T-helper 1 cell treated with Interleukin-12 subunit alpha and Interleukin-12 subunit beta and Interleukin-4 antibody, amounts not matched to agents 30 μg/mL and 1 μg/mL, for 36 hours (primary cell): Measurements from ENCODE around the gene PABPN1.

ENCODE experiments used
- H3K27ac Mint-ChIP-seq: one replicate; pipeline ENCODE4 v1.8.0; 2021; ENCODE audit warnings: mild to moderate bottlenecking, mixed read lengths
- H3K27me3 Mint-ChIP-seq: one replicate; pipeline ENCODE4 v1.8.0; 2021; ENCODE audit warnings: low read depth, mixed read lengths
- H3K36me3 Mint-ChIP-seq: one replicate; pipeline ENCODE4 v1.8.0; 2021; ENCODE audit warnings: low read depth, mixed read lengths
- H3K4me1 Mint-ChIP-seq: one replicate; pipeline ENCODE4 v1.8.0; 2021; ENCODE audit warnings: low read depth, mixed read lengths
- H3K4me3 Mint-ChIP-seq: one replicate; pipeline ENCODE4 v1.8.0; 2021; ENCODE audit warnings: mild to moderate bottlenecking, moderate library complexity, mixed read lengths
- H3K9me3 Mint-ChIP-seq: one replicate; pipeline ENCODE4 v1.8.0; 2021; ENCODE audit warnings: mixed read lengths

The PABPN1 gene

DNA sequence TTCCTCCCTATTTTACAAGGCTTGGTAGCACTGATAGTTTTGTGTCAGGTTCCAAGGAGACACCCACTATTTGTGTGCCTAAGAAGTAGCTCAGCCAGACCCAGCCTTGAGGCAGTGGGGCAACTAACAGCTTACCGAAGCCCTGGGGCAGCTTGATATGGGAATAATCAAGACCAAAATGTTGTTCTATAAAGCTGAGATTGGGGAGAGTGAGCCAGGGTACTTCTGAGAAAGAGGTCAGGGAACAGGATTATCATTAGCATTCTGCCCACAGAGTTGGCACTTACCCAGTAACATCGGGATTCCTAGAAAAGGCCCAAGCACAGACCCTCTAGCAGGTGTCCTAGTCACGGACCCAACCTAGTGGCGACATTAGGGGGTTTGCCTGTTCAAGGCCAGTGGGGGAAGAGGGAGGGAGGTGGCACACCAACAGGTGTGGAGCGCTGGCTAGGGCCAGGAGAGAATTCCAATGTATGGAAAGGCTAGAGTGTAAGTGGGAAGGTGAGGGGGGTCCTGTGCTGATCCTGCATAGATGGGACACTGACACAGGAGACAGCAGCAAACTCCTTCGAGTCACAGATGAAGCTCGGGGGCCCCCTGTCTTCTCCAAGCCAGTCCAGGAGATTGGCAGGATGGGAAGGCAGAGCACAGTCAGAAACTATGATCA is 23.5 kb upstream of the PABPN1 start:
- no peaks in the 10 kb centered on the region for H3K27me3 Mint-ChIP-seq
- no peaks in the 10 kb centered on the region for H3K9me3 Mint-ChIP-seq
- H3K4me3 Mint-ChIP-seq = no peak overlapping the region
- no peak overlapping the region for H3K27ac Mint-ChIP-seq
- peaks cover 7% of the 10 kb centered on the region for H3K36me3 Mint-ChIP-seq
- peaks cover 22% of the 10 kb centered on the region for H3K4me1 Mint-ChIP-seq

DNA sequence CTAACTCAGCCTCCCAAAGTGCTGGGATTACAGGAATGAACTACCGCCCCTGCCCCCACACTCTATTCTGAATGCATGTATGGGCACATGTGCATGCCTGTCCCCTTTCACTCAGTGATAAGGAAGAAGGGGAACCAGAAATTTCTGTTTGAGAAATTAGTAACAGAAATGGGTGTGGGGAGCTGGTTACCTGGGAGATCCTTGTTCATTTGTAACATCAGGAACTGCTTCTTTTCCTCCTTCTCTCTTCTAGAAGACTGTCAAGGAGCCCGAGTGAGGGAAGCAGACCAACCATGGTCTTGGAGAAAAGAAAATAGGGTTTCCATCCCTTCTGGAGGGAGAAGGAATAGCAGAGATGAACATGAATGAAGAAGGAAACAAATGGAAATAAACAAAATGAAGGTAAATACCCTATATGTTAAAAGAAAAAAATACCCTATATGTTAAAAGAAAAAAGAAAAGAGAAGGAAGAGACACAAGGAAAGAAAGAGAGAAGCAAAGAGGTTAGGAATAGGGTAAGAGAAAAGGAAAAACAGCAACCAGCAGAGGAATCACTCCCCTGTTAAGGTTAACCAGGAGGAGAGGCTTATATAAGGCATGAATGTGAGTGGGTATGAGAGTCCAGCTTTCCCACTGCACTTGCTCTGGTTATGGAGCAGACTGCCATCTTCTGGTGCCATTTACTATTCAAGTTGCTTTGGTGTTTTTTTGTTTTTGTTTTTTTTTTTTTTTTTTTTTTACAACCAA is 21.9 kb upstream of the PABPN1 start:
- H3K4me1 Mint-ChIP-seq = peaks cover 25% of the 10 kb centered on the region
- peak overlapping the region; percentile 23 for H3K27ac Mint-ChIP-seq
- no peaks in the 10 kb centered on the region for H3K27me3 Mint-ChIP-seq
- H3K36me3 Mint-ChIP-seq = peaks cover 7% of the 10 kb centered on the region
- peak overlapping the region; percentile 31 for H3K4me3 Mint-ChIP-seq
- H3K9me3 Mint-ChIP-seq = no peaks in the 10 kb centered on the region

DNA sequence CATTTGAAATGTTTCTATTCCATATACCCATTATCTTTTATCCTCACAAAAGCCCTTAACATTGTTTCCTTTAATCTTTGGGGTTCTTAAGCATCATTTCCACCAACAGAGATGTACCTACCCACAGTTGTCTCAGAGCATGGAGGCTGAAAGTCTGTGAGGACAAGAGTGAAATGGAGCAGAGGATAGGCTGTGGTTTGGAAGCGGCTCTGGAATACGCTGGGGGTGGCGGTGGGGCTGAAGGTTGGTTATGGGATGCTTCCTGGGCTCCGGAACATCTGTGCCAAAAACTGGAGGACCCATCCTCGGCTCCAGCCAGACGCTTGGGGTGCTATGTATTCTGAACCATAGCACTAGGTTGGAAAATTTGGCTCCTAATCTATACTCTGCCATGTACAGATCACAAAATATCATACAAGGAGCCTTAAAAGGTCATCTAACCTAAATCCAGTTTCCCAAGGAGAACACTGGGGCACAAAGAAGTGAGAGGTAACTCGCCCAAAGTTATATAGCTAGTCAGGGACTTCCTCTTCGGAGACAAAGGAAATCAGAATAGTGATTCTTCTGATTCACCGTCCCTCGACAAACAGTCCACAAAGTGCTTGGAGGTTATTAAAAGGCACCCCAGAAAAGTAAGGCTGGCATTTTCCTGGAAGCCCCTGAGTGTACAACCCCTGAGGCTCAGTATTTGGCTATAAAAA is 21.1 kb upstream of the PABPN1 start:
- H3K4me3 Mint-ChIP-seq = peak overlapping the region; percentile 93
- H3K27me3 Mint-ChIP-seq = no peaks in the 10 kb centered on the region
- H3K36me3 Mint-ChIP-seq = peaks cover 7% of the 10 kb centered on the region
- H3K27ac Mint-ChIP-seq = peak overlapping the region; percentile 93
- H3K9me3 Mint-ChIP-seq = no peaks in the 10 kb centered on the region
- peaks cover 22% of the 10 kb centered on the region for H3K4me1 Mint-ChIP-seq

DNA sequence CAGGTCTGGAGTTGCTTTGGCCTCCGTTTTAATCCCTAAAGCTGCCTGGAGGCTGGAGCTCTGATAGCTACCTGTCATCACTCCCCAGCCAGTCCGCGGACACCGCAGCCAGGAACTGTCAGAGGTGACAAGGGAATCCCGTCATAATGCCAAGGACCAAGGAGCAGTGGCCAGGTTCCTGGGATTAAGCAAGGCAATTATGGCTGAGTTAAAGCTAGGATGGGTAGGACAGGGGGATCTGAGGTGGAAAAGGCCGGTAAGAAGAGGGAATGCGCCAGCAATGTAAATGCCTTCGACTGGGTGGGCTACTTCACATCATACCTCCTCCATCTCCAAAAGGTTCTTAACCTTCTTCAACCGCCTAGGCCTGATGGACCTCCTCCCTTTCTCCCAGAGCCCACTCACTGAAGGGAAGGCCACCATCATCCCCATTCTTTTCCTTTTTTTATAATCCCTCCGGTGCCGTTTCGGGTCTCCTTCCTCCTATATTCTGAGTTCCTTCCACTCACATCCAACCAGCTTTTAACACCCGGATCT is 20.5 kb upstream of the PABPN1 start:
- H3K27me3 Mint-ChIP-seq = no peaks in the 10 kb centered on the region
- peaks cover 18% of the 10 kb centered on the region for H3K4me1 Mint-ChIP-seq
- H3K27ac Mint-ChIP-seq = peak overlapping the region; percentile 93
- H3K9me3 Mint-ChIP-seq = no peaks in the 10 kb centered on the region
- peak overlapping the region; percentile 93 for H3K4me3 Mint-ChIP-seq
- peaks cover 7% of the 10 kb centered on the region for H3K36me3 Mint-ChIP-seq

DNA sequence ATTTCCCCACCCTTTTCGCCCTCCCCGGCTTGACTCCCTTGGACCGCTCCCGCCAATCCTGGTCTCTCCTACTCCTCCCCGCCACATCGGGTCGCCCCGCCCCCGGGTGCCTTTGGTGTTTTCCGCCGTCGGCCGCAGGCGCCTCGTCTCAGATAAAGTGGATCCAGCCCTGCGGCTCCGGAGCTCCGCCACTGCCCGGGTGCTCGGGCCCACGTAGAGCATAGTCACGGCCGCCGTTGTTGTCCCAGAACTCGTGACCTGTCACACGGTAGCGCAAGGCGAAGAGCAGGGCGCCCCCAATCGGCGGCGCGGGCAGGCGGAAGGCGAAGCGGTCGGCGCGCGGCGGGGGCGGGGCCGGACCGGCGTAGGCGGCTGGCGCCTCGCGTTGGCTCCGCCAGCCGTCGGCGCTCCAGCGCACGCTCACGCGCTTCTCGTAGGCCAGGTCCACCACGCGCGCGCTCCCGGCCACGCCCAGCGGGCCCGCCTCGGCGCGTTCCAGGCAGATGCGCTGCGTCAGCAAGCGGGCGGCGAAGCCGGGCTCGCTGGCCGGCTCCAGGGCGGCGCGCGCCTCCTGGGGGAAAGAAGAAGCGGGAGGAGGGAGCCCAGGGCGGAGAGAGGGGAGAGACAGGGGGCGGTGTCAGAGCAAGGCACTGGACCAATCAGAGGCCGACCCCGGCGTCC is 19.8 kb upstream of the PABPN1 start:
- Mint-ChIP-seq H3K27ac (peak overlapping the region; percentile 96), H3K27me3 (no peaks in the 10 kb centered on the region), H3K4me1 (peaks cover 23% of the 10 kb centered on the region), H3K4me3 (peak overlapping the region; percentile 93), H3K9me3 (no peaks in the 10 kb centered on the region), H3K36me3 (peaks cover 7% of the 10 kb centered on the region)

DNA sequence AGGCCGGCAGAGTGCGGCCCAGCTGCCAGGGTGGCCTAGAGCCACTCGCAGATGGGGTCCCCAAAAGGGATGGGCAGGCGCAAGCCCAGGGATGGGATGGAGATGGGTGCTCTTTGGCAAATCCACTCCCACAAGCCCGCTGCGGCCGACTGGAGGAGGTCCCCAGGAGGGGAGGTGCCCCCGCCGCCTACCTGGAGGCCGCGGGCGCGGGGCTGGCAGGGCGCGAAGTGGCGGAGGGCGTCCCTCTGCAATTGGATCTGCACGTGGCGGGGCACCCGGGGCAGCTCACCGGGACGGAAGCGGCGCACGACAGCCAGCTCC is 19.3 kb upstream of the PABPN1 start:
- peaks cover 7% of the 10 kb centered on the region for H3K36me3 Mint-ChIP-seq
- no peaks in the 10 kb centered on the region for H3K9me3 Mint-ChIP-seq
- peak overlapping the region; percentile 96 for H3K27ac Mint-ChIP-seq
- H3K4me3 Mint-ChIP-seq = peak overlapping the region; percentile 89
- no peaks in the 10 kb centered on the region for H3K27me3 Mint-ChIP-seq
- H3K4me1 Mint-ChIP-seq = peaks cover 23% of the 10 kb centered on the region

DNA sequence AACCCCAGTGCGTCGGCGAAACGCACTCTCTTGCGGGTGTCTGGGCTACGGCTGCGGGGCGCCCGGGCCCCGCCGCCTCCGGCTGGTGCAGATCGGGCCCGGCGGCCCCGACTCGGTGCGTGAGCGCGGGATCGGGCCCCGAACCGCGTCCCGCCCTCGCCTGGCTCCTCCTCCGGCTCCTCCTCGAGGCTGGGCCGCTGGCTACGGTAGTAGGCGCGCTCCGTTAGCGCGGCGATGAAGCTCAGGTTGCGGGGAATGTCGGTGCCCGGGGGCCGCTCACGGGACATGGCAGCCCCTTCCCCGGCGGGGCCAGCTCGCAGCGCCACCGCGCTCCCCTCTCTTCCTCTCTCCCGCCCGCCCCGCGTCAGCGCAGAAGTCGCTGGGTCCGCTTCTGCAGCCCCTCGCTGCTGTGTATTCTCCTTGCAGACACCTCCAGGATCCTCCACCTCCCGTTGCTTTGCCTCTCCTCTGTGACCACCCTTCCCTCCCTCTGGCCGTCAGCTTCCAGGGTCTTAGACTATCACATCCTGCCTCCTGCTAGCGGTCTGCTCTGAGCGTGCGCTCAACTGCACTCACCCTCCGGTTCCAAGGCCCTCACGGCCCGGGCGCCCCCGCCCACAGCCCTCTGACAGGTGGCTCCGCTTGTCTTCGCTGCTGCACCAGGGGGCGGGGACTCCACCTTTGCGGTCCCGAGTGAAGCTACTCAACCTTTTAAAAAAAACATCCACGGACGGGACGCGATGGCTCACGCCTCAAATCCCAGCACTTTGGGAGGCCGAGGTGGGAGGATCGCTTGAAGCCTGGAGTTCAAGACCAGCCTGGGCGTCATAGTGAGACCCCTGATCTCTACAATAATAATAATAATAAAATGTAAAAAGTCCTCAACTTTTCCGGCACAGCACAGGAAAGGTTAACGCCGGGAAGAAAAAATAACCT is 18.7 kb upstream of the PABPN1 start, which contains the start of gene PPP1R3E:
TSS of gene PPP1R3E (minus strand) at position 570 of the 936 bp plus-strand sequence. CDS start at position 287, 283 bp downstream.
- Mint-ChIP-seq H3K4me3 (peak within 1 kb of the TSS; percentile 100), H3K27ac (peak within 1 kb of the TSS; percentile 100), H3K36me3 (peaks cover 4% of the 10 kb centered on the region), H3K4me1 (peaks cover 25% of the 10 kb centered on the region), H3K9me3 (no peaks in the 10 kb centered on the region), H3K27me3 (peaks cover 5% of the 10 kb centered on the region)

DNA sequence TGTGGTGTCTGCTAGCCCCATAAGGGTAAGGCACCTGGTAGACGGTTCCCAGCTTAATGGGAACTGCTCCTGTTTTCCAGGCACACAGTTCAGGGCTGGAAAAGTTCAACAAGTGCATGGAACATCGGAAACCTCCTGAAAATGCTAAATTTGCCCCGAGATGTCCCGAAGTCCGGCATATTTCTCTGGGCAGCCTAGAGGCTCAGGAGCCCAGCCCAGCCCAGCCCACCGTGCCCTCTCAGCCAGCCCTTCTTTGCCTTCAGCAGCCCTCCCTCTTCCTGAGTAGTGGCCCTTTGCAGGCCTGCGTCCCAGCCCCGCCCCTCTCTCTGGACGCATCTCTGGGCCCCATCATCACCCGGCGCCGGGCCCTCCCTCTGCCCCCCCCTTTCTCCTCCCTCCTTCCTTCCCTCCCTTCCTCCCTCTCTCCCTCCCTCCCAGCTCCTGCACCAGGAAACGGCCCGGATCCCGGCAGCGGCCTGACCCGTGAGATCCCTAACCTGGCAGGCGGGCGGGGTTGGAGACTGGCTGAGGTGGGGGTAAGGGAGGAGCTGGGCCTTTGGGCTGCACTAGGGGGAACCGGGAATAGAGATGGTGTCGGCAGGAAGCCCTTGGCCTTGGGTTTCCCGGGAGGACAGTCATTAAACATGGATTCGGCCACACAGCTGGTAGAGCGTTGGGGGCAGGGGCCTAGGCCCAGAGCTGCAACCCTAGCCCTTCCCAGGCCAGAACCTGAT is 14.7 kb upstream of the PABPN1 start, which contains the start of gene BCL2L2:
TSS of gene BCL2L2 (plus strand) at position 422 of the 734 bp plus-strand sequence. CDS start 935 bp downstream, outside the sequence.
- Mint-ChIP-seq H3K4me3 (peak within 1 kb of the TSS; percentile 76), H3K27me3 (peaks cover 6% of the 10 kb centered on the region), H3K9me3 (no peaks in the 10 kb centered on the region), H3K4me1 (peaks cover 21% of the 10 kb centered on the region), H3K36me3 (peaks cover 3% of the 10 kb centered on the region), H3K27ac (peak within 1 kb of the TSS; percentile 47)

DNA sequence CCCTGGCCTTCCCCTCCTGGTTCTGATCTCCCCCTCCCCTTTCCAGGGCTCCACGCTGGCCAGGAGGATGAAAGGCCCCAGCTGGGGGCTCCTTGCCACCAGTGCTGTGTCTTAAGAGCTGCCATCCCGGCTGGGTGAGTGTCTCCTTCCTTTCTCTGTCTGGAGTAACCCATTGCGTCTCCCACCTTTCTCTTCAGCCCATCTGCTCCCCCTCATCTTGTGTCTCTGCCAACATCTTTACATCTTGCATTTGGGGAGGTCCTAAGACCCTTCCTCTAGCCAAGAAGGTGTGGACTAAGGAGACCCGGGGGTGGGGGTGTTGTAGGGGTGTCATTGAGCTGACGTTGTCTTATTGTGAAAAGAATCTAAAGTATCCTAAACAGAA is 14.1 kb upstream of the PABPN1 start:
- Mint-ChIP-seq H3K4me3 (peak overlapping the region; percentile 76), H3K36me3 (peaks cover 3% of the 10 kb centered on the region), H3K27me3 (peaks cover 8% of the 10 kb centered on the region), H3K4me1 (peaks cover 21% of the 10 kb centered on the region), H3K27ac (peak overlapping the region; percentile 47), H3K9me3 (no peaks in the 10 kb centered on the region)

DNA sequence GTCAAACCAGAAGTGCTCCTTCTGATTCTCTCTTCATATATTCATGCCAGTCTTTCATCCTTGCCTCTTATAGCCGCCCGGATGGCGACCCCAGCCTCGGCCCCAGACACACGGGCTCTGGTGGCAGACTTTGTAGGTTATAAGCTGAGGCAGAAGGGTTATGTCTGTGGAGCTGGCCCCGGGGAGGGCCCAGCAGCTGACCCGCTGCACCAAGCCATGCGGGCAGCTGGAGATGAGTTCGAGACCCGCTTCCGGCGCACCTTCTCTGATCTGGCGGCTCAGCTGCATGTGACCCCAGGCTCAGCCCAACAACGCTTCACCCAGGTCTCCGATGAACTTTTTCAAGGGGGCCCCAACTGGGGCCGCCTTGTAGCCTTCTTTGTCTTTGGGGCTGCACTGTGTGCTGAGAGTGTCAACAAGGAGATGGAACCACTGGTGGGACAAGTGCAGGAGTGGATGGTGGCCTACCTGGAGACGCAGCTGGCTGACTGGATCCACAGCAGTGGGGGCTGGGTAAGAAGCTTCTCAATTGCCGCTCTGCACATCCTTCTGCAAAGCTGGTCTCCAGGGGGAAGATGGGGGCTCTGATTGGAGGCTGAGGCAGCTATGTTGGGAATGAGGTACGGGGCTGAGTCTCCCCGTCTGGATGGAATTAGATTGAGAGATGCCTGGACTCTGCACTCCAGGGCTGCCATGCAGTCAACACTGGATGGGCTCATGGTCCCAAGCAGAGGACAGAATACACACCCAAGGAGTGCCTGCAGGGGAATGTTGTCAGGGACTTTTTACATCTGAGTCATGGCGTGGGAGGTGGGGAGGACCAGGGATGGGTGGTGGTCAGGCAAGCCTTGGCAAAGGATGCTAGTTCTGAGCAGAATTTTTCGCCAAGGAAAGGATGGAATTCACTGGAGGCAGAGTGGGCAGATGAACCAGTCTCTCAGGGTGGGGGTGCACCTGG is 13.3 kb upstream of the PABPN1 start:
- H3K27ac Mint-ChIP-seq = no peak overlapping the region
- peaks cover 19% of the 10 kb centered on the region for H3K4me1 Mint-ChIP-seq
- no peaks in the 10 kb centered on the region for H3K9me3 Mint-ChIP-seq
- H3K27me3 Mint-ChIP-seq = peaks cover 14% of the 10 kb centered on the region
- H3K4me3 Mint-ChIP-seq = no peak overlapping the region
- peaks cover 3% of the 10 kb centered on the region for H3K36me3 Mint-ChIP-seq

DNA sequence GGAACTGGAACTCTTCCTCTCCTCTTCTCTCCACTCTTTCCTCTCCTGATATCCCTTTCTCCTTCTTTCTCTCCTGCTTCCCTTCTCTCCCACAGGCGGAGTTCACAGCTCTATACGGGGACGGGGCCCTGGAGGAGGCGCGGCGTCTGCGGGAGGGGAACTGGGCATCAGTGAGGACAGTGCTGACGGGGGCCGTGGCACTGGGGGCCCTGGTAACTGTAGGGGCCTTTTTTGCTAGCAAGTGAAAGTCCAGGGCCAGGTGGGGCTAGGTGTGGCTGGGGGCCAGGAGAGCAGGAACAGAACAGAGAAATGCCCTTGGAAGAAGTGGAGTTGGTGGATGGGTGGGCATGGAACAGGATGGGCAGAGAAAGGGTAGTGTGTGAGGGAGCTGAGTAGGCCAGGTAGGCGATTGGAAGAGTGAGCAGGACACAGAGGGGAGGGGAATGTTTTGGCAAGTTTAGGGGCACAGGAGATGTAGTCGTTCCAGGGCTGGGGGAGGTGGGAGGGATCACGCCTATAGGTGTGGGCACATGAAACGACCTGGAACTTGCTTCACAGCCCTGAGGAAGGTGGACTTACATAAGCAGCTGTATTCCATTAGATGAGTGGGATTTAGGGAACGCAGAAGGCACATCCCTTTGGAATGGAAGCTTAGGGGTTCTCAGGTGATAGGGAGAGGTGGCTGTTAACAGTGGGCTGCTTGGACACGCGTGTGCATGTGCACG is 12.4 kb upstream of the PABPN1 start:
- Mint-ChIP-seq H3K4me3 (no peak overlapping the region), H3K9me3 (no peaks in the 10 kb centered on the region), H3K27me3 (peaks cover 14% of the 10 kb centered on the region), H3K4me1 (peaks cover 16% of the 10 kb centered on the region), H3K27ac (no peak overlapping the region), H3K36me3 (peaks cover 3% of the 10 kb centered on the region)
